Common myeloid progenitor, CD34-positive (primary cell): Measurements from ENCODE around the gene KCNG2.

Experiments used
- CTCF ChIA-PET: fragments of 350-600 bp; sonication (Branson Sonifier 250); formaldehyde crosslinking; loops from one replicate; lab custom pipeline; 2021; ENCODE audit warnings: antibody characterized with exemption; lab: Charles Lee
- POLR2A ChIA-PET: fragments of 350-600 bp; sonication (Branson Sonifier 250); formaldehyde crosslinking; loops from one replicate; lab custom pipeline; 2021; ENCODE audit warnings: antibody characterized with exemption; lab: Charles Lee
- DNase-seq, 3 donors: peaks; one replicate each; pipeline versions ENCODE4 v3.0.0 to v3.0.0-alpha.2; 2013
- H3K27ac ChIP-seq, 2 experiments: 1 replicate in 1 of 2; 2 replicates in 1 of 2; pipeline ENCODE4 v1.7.0; 2013; ENCODE audit warnings: inconsistent platforms in 2 of 2, low read length in 2 of 2, mild to moderate bottlenecking in 2 of 2, low read depth in 1 of 2, moderate library complexity in 1 of 2; ENCODE audit not compliant: severe bottlenecking in 2 of 2, insufficient read depth in 1 of 2, poor library complexity in 1 of 2
- H3K27me3 ChIP-seq, 5 experiments: replicated peaks in 2 of 5; 1 replicate in 3 of 5; 2 replicates in 2 of 5; pipeline versions ENCODE4 v1.6.1 to v1.7.0; 2013; ENCODE audit warnings: low read length in 4 of 5, mild to moderate bottlenecking in 2 of 5, moderate library complexity in 2 of 5, inconsistent platforms in 1 of 5; ENCODE audit not compliant: insufficient read depth in 5 of 5, control insufficient read depth in 4 of 5
- H3K36me3 ChIP-seq, 4 experiments: 1 replicate in 2 of 4; 2 replicates in 2 of 4; pipeline versions ENCODE4 v1.6.1 to v1.7.0; 2013; ENCODE audit warnings: low read length in 3 of 4, control low read depth in 1 of 4, mild to moderate bottlenecking in 1 of 4; ENCODE audit not compliant: control insufficient read depth in 4 of 4, insufficient read depth in 4 of 4
- H3K4me1 ChIP-seq, 4 experiments: 1 replicate in 3 of 4; 2 replicates in 1 of 4; pipeline versions ENCODE4 v1.6.1 to v1.7.1; 2013; ENCODE audit warnings: low read length in 3 of 4, mild to moderate bottlenecking in 3 of 4, control low read depth in 1 of 4, inconsistent platforms in 1 of 4, moderate library complexity in 1 of 4; ENCODE audit not compliant: control insufficient read depth in 4 of 4, insufficient read depth in 4 of 4; ENCODE audit errors: control extremely low read depth in 1 of 4
- H3K4me3 ChIP-seq, 7 experiments: 1 replicate in 4 of 7; 2 replicates in 3 of 7; pipeline versions ENCODE4 v1.5.1 to v1.7.0; 2013; ENCODE audit warnings: mild to moderate bottlenecking in 7 of 7, low read length in 6 of 7, moderate library complexity in 6 of 7, inconsistent platforms in 2 of 7, low read depth in 2 of 7, control low read depth in 1 of 7; ENCODE audit not compliant: insufficient read depth in 4 of 7, control insufficient read depth in 1 of 7; ENCODE audit errors: extremely low read depth in 1 of 7
- H3K9me3 ChIP-seq, 5 experiments: 1 replicate in 4 of 5; 2 replicates in 1 of 5; pipeline versions ENCODE4 v1.6.1 to v1.7.1; 2013; ENCODE audit warnings: low read length in 4 of 5, mild to moderate bottlenecking in 2 of 5, inconsistent platforms in 1 of 5, low read depth in 1 of 5, moderate library complexity in 1 of 5; ENCODE audit not compliant: control insufficient read depth in 4 of 5, insufficient read depth in 2 of 5; ENCODE audit errors: control extremely low read depth in 1 of 5
- WGBS: methylation state at CpG from one replicate; pipeline ENCODE4 v1.1.5; 2013; ENCODE audit not compliant: insufficient coverage; 5-methylcytosine and 5-hydroxymethylcytosine counted together

The KCNG2 gene

GRCh38 chr18:79945118-79946042, 147.6 kb downstream of the KCNG2 start:
- ChIA-PET POLR2A (interaction anchor here (1.1 kb wide), 1 partner anchor 154 kb away, joined by 5 read pairs; no protein-coding TSS in a partner anchor), CTCF (interaction anchor here (1.2 to 1.6 kb wide), 2 partner anchors 10 to 13 kb away, joined by 3 read pairs; no protein-coding TSS in a partner anchor)
- peaks cover 8 to 42% (median 31%) of the 10 kb centered on the region in 4 experiments for H3K4me1 ChIP-seq
- peaks cover 15 to 72% (median 39%) of the 10 kb centered on the region in 4 experiments for H3K36me3 ChIP-seq
- peaks cover 0 to 2% (median 0%) of the 10 kb centered on the region in 5 experiments for H3K9me3 ChIP-seq
- no peak for DNase-seq
- H3K27me3 ChIP-seq: no peaks in the 10 kb centered on the region
- H3K27ac ChIP-seq: peak overlapping the region; percentile 57 to 59
- no peak overlapping the region for H3K4me3 ChIP-seq
- 92% methylated on average over 17 of the region's 17 CpGs for WGBS

- peaks cover 5 to 54% (median 21%) of the 10 kb centered on the region in 4 experiments for H3K36me3 ChIP-seq
- CTCF ChIA-PET: interaction anchor here (0.7 to 1.3 kb wide), 5 partner anchors 10 to 286 kb away, joined by 3 read pairs; no protein-coding TSS in a partner anchor
Measured at GRCh38 chr18:79947054-79947755, 149.5 kb downstream of the KCNG2 start.

GRCh38 chr18:79947881-79948610, 150.3 kb downstream of the KCNG2 start:
- Histone ChIP-seq H3K27me3 (peaks cover 0 to 3% (median 2%) of the 10 kb centered on the region in 5 experiments), H3K27ac (no peak overlapping the region), H3K4me3 (no peak overlapping the region), H3K36me3 (peaks cover 3 to 46% (median 13%) of the 10 kb centered on the region in 4 experiments), H3K9me3 (no peaks in the 10 kb centered on the region), H3K4me1 (peaks cover 8 to 51% (median 41%) of the 10 kb centered on the region in 4 experiments)
- ChIA-PET CTCF (interaction anchor here (0.9 to 1.3 kb wide), 4 partner anchors 8 to 156 kb away, joined by 3 to 6 read pairs (median 3); no protein-coding TSS in a partner anchor), POLR2A (no interaction called here)
- WGBS: over 99% methylated on average over 13 of the region's 15 CpGs
- no peak for DNase-seq

More at GRCh38 chr18:79947054-79947755, 149.5 kb downstream of the KCNG2 start:
- WGBS: 100% methylated on average over 1 of the region's 14 CpGs
- Histone ChIP-seq H3K27me3 (no peaks in the 10 kb centered on the region), H3K27ac (no peak overlapping the region), H3K9me3 (no peaks in the 10 kb centered on the region), H3K4me1 (peaks cover 8 to 50% (median 40%) of the 10 kb centered on the region in 4 experiments), H3K4me3 (no peak overlapping the region)
- no peak for DNase-seq
- POLR2A ChIA-PET: no interaction called here

- DNase-seq: no peak
- Histone ChIP-seq H3K27me3 (peaks cover 0 to 6% (median 3%) of the 10 kb centered on the region in 5 experiments), H3K4me1 (peaks cover 8 to 47% (median 39%) of the 10 kb centered on the region in 4 experiments), H3K27ac (peak overlapping the region in 1 of 2 experiments; percentile 73), H3K9me3 (no peaks in the 10 kb centered on the region), H3K36me3 (peaks cover 2 to 38% (median 9%) of the 10 kb centered on the region in 4 experiments), H3K4me3 (peak overlapping the region in 3 of 7 experiments; percentile 11 to 93 (median 74))
- CTCF ChIA-PET: interaction anchor here (1.0 to 2.6 kb wide), 4 partner anchors 9 to 157 kb away, joined by 3 to 9 read pairs (median 4); no protein-coding TSS in a partner anchor
- WGBS: 89% methylated on average over 23 of the region's 23 CpGs
- POLR2A ChIA-PET: no interaction called here
Measured at GRCh38 chr18:79948719-79949411, 151.1 kb downstream of the KCNG2 start.
